Middle frontal gyrus (tissue), 1 donor: ENCODE data around the gene KREMEN1.

Experiments used
- DNase-seq: peaks from one replicate; pipeline ENCODE4 v3.0.0-alpha.2; 2015; ENCODE audit warnings: low spot score; ENCODE audit errors: extremely low spot score

Gene KREMEN1

DNA sequence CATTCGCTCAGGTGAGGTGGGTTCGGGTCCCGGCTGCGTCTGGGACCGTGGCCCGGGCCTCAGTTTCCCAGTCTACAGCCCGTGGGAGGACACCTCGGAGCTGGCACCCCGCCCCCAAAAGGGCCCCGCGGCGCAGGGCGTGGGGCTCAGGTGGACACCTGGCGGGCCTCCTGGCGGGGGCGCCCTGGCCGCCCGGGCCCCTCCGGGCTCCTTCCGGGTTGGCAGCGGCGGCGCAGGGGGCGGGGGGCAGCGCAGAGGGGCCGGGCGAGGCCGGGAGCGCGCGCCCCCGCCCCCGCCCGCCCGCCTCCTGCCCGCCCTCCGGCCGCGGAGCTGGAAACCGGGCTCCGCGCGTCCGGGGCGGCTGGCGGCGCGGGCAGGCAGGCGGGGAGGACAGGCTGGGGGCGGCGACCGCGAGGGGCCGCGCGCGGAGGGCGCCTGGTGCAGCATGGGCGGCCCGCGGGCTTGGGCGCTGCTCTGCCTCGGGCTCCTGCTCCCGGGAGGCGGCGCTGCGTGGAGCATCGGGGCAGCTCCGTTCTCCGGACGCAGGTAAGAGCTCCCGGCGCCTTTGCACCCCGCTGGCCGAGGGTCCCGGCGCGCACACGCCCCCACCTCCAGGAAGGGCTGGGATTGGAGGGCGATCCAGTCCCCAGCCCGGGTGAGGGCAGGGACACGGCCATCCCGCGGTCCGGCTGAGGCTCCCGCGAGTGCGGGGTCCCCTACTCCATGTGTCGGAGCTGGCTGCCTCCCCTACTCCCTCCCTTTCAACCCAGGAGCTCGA is 132.9 kb downstream of the KREMEN1 start, which contains the start of gene EMID1:
Gene EMID1 (plus strand): TSS at position 303 of the 778 bp plus-strand sequence. CDS start 143 bp downstream, at position 446.
- DNase-seq: no peak

GRCh38 chr22:29206372-29207242 is 133.8 kb downstream of the KREMEN1 start:
- DNase-seq: no peak

- DNase-seq: no peak
These were observed 134.4 kb downstream of the KREMEN1 start for GRCh38 chr22:29207243-29207550.

- DNase-seq: no peak
These were observed 135.0 kb downstream of the KREMEN1 start for GRCh38 chr22:29207562-29208501.

DNA sequence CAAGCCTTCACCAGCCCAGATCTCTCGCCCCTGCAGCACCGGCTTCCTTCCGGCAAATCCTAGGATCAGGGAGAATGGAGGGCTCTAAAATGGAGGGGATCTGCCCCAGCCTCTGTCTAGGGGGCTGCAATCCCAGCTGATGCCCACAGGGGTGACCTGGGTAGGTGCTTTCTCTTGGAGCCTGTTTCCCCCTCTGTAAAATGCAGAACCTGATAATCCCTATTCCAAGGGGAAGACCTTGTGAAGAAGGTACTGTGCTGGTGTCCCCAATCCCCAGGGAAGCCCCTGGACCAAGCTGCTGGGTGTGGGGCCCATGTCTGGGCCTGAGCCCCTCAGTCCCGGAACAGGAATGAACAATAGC is 135.6 kb downstream of the KREMEN1 start:
- DNase-seq: no peak

GRCh38 chr22:29208879-29209623 is 136.2 kb downstream of the KREMEN1 start:
- DNase-seq: no peak

- no peak for DNase-seq
These were observed 136.7 kb downstream of the KREMEN1 start for GRCh38 chr22:29209624-29209929.

DNA sequence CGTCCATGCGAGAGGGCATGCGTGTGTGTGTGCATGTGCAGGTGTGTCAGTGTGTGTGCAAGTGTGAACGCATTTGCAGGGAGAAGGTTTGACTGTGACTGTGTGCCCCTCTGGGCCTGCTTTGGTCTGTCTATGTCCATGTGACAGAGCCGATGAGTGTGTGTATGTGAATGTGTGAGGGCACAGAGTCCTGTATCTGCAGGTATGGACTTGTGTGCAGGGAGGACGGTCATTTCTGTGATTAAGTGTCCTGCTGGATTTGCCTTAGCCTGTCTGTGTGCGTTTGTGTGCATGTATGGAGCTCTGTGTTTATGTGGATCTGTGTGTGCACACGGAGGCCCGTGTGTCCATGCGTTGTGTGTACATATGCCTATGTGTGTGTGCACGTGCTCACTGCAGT is 138.2 kb downstream of the KREMEN1 start:
- DNase-seq: no peak

DNA sequence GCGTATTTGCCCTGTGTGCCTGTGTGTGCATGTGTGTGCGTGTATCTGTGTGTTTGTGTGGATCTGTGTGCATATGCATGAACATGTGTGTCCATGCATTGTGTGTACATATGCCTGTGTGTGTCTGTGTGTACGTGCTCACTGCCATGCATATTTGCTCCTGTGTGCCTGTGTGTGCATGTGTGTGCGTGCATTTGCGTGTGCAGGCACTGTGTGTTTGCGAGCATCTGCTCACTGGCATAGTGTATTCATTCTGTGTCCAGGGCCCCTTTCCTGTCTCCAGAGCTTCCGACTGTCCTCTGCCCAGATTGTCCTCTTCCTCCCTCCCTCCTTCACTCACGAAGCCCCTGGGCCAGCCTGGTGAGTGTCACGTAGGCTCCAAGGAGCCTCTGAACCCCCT is 138.6 kb downstream of the KREMEN1 start:
- DNase-seq: no peak

GRCh38 chr22:29212743-29213142 is 139.9 kb downstream of the KREMEN1 start:
- no peak for DNase-seq

GRCh38 chr22:29213493-29213892 is 140.7 kb downstream of the KREMEN1 start:
- no peak for DNase-seq

- no peak for DNase-seq
These were observed 141.4 kb downstream of the KREMEN1 start for GRCh38 chr22:29214232-29214631.

- DNase-seq: no peak
These were observed 142.4 kb downstream of the KREMEN1 start for GRCh38 chr22:29215012-29215860.

GRCh38 chr22:29216011-29216872 is 143.4 kb downstream of the KREMEN1 start:
- DNase-seq: no peak

DNA sequence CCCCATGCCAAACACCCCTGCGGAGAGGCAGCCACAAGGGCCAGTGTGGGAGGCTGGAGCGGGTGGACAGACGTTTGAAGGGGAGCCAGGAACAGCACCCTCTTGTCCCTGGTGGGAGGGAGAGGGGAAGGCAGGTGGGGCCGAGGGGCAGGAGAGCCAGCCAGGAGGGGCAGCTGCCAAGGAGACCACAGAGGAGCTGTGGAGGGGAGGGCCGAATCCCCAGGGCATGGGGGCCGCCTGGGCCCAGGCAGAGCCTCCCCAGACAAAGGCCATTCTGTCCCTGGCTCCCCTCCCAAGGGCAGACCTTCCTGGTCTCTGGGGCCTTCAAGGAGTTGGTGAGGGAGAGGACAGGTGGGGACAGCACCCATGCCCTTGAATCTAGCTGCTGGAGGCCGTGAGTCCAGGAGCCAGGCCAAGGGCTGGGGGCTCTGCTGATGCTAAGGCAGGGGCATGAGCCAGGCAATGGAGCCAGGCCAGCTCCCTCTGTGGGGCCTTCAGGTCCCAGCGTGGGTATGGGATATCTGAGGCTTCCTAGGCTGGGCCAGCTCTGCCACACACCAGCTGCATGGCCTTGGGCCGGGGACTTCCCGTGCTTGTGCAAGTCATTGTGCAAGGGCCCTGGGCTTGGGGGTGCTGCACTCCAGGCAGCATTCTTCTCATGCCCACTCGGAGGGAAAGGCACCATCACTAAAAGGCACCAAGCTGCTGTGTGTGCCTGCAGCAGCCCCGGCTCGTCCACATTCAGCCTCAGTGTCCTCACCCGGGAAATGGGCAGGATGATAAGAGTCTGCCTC is 144.2 kb downstream of the KREMEN1 start:
- no peak for DNase-seq
